Gastrocnemius medialis (tissue), 4 donors: ENCODE measurements around the gene MYO1D.

ENCODE experiments used
- POLR2A ChIP-seq, 2 donors: fragments of 450-650 bp; IDR thresholded peaks; one replicate each; pipeline ENCODE4 v1.6.1; 2017; ENCODE audit warnings: antibody characterized with exemption in 2 of 2, mild to moderate bottlenecking in 2 of 2, moderate library complexity in 2 of 2
- TF ChIP-seq, protein P1 (sequence below), 5 experiments: fragments of 450-650 bp in 3 of 5; fragments of 200-600 bp in 2 of 5; sonication (generic) in 2 of 5; IDR thresholded peaks in 4 of 5; conservative IDR thresholded peaks in 1 of 5; 1 replicate in 4 of 5; 2 replicates in 1 of 5; pipeline ENCODE4 v1.5.1; 2016 to 2019; ENCODE audit warnings: antibody characterized with exemption in 5 of 5, mild to moderate bottlenecking in 3 of 5, moderate library complexity in 3 of 5

DNA sequence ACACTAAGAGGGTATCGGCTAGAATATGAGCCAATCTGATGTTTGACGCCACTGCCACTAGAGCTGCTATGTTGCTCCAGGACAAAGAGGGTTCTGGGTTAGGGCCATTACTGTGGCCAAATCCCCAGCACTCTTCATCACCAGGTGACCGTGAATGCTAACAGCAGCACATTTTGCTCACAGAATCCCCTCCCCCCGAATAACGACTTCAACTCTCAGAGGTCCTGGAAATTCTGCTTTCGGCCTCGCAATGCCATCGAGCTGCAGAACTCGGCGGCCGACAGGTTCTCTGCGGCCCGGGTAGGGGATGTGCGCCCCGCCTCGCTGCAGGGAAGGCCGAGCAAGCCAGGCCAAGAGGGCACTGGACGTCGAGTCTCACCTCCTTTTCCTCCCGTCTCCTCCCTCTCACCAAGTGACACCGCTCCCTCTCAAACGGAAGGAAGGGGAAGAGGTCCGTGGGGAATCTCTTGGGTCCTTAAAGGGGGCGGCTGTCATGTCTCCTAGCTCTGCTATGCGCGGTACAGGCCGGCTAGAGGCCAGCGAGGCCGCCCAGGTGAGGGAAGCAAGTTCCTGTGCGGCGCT is 358.2 kb downstream of the MYO1D start:
- TF ChIP-seq POLR2A (IDR thresholded peaks at IDR 0.05), result no peak
- TF ChIP-seq, protein P1, sequence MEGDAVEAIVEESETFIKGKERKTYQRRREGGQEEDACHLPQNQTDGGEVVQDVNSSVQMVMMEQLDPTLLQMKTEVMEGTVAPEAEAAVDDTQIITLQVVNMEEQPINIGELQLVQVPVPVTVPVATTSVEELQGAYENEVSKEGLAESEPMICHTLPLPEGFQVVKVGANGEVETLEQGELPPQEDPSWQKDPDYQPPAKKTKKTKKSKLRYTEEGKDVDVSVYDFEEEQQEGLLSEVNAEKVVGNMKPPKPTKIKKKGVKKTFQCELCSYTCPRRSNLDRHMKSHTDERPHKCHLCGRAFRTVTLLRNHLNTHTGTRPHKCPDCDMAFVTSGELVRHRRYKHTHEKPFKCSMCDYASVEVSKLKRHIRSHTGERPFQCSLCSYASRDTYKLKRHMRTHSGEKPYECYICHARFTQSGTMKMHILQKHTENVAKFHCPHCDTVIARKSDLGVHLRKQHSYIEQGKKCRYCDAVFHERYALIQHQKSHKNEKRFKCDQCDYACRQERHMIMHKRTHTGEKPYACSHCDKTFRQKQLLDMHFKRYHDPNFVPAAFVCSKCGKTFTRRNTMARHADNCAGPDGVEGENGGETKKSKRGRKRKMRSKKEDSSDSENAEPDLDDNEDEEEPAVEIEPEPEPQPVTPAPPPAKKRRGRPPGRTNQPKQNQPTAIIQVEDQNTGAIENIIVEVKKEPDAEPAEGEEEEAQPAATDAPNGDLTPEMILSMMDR (IDR thresholded peaks at IDR 0.05 in 4 of 5, conservative IDR thresholded peaks at IDR 0.05 in 1 of 5), result no peak
